HepG2 (cell line): ENCODE data around the gene RNF6. TPM values are rescaled to one million over a fixed set of nuclear protein-coding genes. Genes with fewer than 3 reads are reported as not detected.

ENCODE experiments used
- ARHGAP35 ChIP-seq: sonication (generic); formaldehyde crosslinking; IDR thresholded peaks from 2 replicates; pipeline ENCODE4 v1.9.0; 2022; ENCODE audit warnings: mild to moderate bottlenecking, inconsistent platforms, moderate library complexity, missing genetic modification reagents, borderline replicate concordance
- BRCA1 ChIP-seq: sonication (generic); formaldehyde crosslinking; IDR thresholded peaks from 2 replicates; pipeline ENCODE4 v1.4.0; 2020; ENCODE audit warnings: missing genetic modification reagents
- CCAR2 ChIP-seq: fragments of 200-400 bp; formaldehyde crosslinking; optimal IDR thresholded peaks from 2 replicates; pipeline ENCODE3; 2018; ENCODE audit warnings: low read depth, mild to moderate bottlenecking, low read length, moderate library complexity
- CERS6 ChIP-seq: sonication (generic); formaldehyde crosslinking; IDR thresholded peaks from 2 replicates; pipeline ENCODE4 v1.5.0; 2020; ENCODE audit warnings: missing genetic modification reagents
- CSRNP1 ChIP-seq: sonication (generic); formaldehyde crosslinking; IDR thresholded peaks from 2 replicates; pipeline ENCODE4 v1.8.1; 2023; ENCODE audit warnings: mild to moderate bottlenecking, missing genetic modification reagents
- HNF1B ChIP-seq: sonication (generic); formaldehyde crosslinking; IDR thresholded peaks from 2 replicates; pipeline ENCODE4 v1.5.1; 2020; ENCODE audit warnings: mild to moderate bottlenecking, moderate library complexity, missing genetic modification reagents
- IKZF1 ChIP-seq: fragments of 450-650 bp; IDR thresholded peaks from 2 replicates; pipeline ENCODE4 v1.7.1; 2016
- NFE2L1 ChIP-seq: sonication (generic); formaldehyde crosslinking; IDR thresholded peaks from 2 replicates; pipeline ENCODE4 v1.4.0; 2020; ENCODE audit warnings: missing genetic modification reagents, mild to moderate bottlenecking, borderline replicate concordance
- NFYB ChIP-seq: sonication (generic); formaldehyde crosslinking; IDR thresholded peaks from 2 replicates; pipeline ENCODE4 v1.4.0; 2020; ENCODE audit warnings: missing genetic modification reagents
- PLRG1 ChIP-seq: fragments of 450-650 bp; conservative IDR thresholded peaks from 2 replicates; pipeline ENCODE4 v1.6.1; 2016
- TFDP2 ChIP-seq: sonication (generic); formaldehyde crosslinking; IDR thresholded peaks from 2 replicates; pipeline ENCODE4 v1.4.0; 2020; ENCODE audit warnings: missing genetic modification reagents
- ZNF17 ChIP-seq: sonication (generic); formaldehyde crosslinking; IDR thresholded peaks from 2 replicates; pipeline ENCODE4 v1.5.0; 2020; ENCODE audit warnings: mild to moderate bottlenecking, missing genetic modification reagents
- ZNF318 ChIP-seq: sonication (generic); formaldehyde crosslinking; IDR thresholded peaks from 2 replicates; pipeline ENCODE4 v1.4.0; 2020; ENCODE audit warnings: mild to moderate bottlenecking, missing genetic modification reagents
- ZNF576 ChIP-seq: sonication (generic); formaldehyde crosslinking; IDR thresholded peaks from 2 replicates; pipeline ENCODE4 v1.4.0; 2020; ENCODE audit warnings: mild to moderate bottlenecking, missing genetic modification reagents
- ZNF777 ChIP-seq: sonication (generic); formaldehyde crosslinking; IDR thresholded peaks from 2 replicates; pipeline ENCODE4 v1.4.0; 2020; ENCODE audit warnings: missing genetic modification reagents
- polyA plus RNA-seq, 8 experiments: library from polyadenylated mRNA; depleted of rRNA in 3 of 8; stranded (reverse) in 7 of 8; unstranded in 1 of 8; fragments of >200 nt; fragmentation: Illumina TruSeq in 4 of 8; extraction: Trizol in 4 of 8; gene quantifications; 2 replicates each; pipeline versions ENCODE4 v1.2.1 to v1.2.3, GENCODE V29; 2011 to 2016; ENCODE audit warnings: low read depth in 4 of 8, missing spikeins in 1 of 8, mixed read lengths in 1 of 8; ENCODE audit not compliant: insufficient read depth in 1 of 8
- total RNA-seq, 5 experiments: library from RNA; depleted of rRNA; stranded (reverse); fragments of >200 nt; fragmentation: Illumina TruSeq; extraction: Trizol; gene quantifications; 2 replicates each; pipeline ENCODE4 v1.2.3, GENCODE V29; 2016; ENCODE audit warnings: low read depth in 1 of 5

The RNF6 gene
- total and polyA plus RNA-seq, 2 of the 13 experiments (the other 11 are each of a cell fraction or from before 2014, with no cell fraction given): 14.6 to 36.8 TPM

GRCh38 chr13:26253787-26254582 lies 31.9 kb upstream of the RNF6 start, which contains the start of gene CDK8 (continued):
- TF ChIP-seq ZNF318 (CRISPR knock-in tag) (no peak), HNF1B (0 out of 2 replicates have a peak, but pooled peaks have one; percentile 24), CCAR2 (no peak), TFDP2 (CRISPR knock-in tag) (peak; percentile 89), ZNF17 (CRISPR knock-in tag) (no peak), ZNF576 (CRISPR knock-in tag) (no peak), ZNF777 (CRISPR knock-in tag) (peak; percentile 64), CSRNP1 (CRISPR knock-in tag) (no peak), IKZF1 (no peak), NFYB (CRISPR knock-in tag) (peak; percentile 48), ARHGAP35 (CRISPR knock-in tag) (no peak), CERS6 (no peak), NFE2L1 (CRISPR knock-in tag) (no peak), BRCA1 (CRISPR knock-in tag) (no peak), PLRG1 (no peak)
